Measurements from ENCODE around the gene RELN. TPM values are rescaled to one million over a fixed set of nuclear protein-coding genes. Genes with fewer than 3 reads are reported as not detected.

RELN gene
- total and polyA plus RNA-seq, 9 of the 15 experiments (the other 6 are each of a cell fraction or from before 2014, with no cell fraction given): 12.9 to 43.2 (median 18.1) TPM

DNA sequence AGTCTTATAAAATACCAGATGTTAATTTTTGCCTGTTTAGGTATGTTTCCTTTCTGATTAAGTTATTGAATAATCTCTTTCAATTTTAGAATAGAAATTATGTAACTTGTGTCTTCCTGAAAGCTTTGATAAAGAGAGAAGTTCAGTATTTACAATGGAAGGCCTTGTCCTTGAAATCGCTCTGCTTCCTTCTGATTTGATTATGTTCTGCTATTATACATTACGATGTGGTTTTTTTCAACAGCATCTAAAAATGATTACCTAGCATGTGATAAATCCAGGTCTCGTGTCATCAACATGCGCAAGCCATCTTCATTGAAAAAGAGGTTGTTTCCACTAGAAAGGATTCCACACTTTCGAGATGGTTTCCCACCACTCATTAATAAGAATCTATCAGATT lies 447.0 kb downstream of the RELN start:
- ATAC-seq (no peak), FAIRE-seq (no peak), DNase-seq (ENCODE audit: extremely low read depth in 1 of 4, low spot score in 3 of 4) (no peak)
- Histone ChIP-seq H3K9ac (ENCODE audit: insufficient read depth in 1 of 2, low read depth in 2 of 2, low read length in 2 of 2) (no peak overlapping the region), H3K27ac (ENCODE audit: extremely low read depth, low read depth, low read length) (no peak overlapping the region), H4K20me1 (replicated peaks; ENCODE audit: control insufficient read depth, insufficient read depth, low read length) (no peaks in the 10 kb centered on the region), H3K27me3 (ENCODE audit: control insufficient read depth in 2 of 2, insufficient read depth in 2 of 2, low read length in 2 of 2) (no peaks in the 10 kb centered on the region), H3K9me1 (ENCODE audit: control insufficient read depth, insufficient read depth, low read length) (no peaks in the 10 kb centered on the region), H3K36me3 (ENCODE audit: control insufficient read depth, insufficient read depth, low read length) (peaks cover 8% of the 10 kb centered on the region; the same call in 1 of the 3 replicates), H2AFZ (ENCODE audit: low read depth, low read length) (no peak overlapping the region), H3K79me2 (ENCODE audit: control insufficient read depth, insufficient read depth, low read length) (no peaks in the 10 kb centered on the region), H3K4me3 (no peak overlapping the region), H3K9me3 (replicated peaks; ENCODE audit: control insufficient read depth, insufficient read depth, low read depth, low read length) (no peaks in the 10 kb centered on the region), H3K4me1 (replicated peaks in 1 of 2; ENCODE audit: control insufficient read depth in 2 of 2, insufficient read depth in 2 of 2, low read length in 2 of 2) (peaks cover 3 to 9% of the 10 kb centered on the region in 2 experiments; a peak in 4 of 5 replicates), H3K4me2 (ENCODE audit: insufficient read depth, low read length) (no peak overlapping the region)
- no peak for TF ChIP-seq ZNF41 (CRISPR knock-in tag; conservative IDR thresholded peaks at IDR 0.05)
- intact Hi-C loops (cut with micrococcal nuclease): no loop called here
- no TSS peak for BruUV-seq (replicated peaks)
- POLR2A ChIA-PET: no interaction called here
- WGBS (ENCODE audit: insufficient coverage, low coverage, missing lambda C conversion rate): 83% methylated on average over 5 of the region's 5 CpGs
- in situ Hi-C loops (cut with MboI): no loop called here
- CTCF ChIA-PET (ENCODE audit: low intra/inter-chr PET ratio): no interaction called here

GRCh38 chr7:103541947-103542346 lies 447.5 kb downstream of the RELN start:
- no peak for ATAC-seq
- Histone ChIP-seq H3K27me3 (ENCODE audit: control insufficient read depth in 2 of 2, insufficient read depth in 2 of 2, low read length in 2 of 2) (no peaks in the 10 kb centered on the region), H3K79me2 (ENCODE audit: control insufficient read depth, insufficient read depth, low read length) (no peaks in the 10 kb centered on the region), H3K4me3 (no peak overlapping the region), H3K9me1 (ENCODE audit: control insufficient read depth, insufficient read depth, low read length) (no peaks in the 10 kb centered on the region), H3K9ac (ENCODE audit: insufficient read depth in 1 of 2, low read depth in 2 of 2, low read length in 2 of 2) (no peak overlapping the region), H3K27ac (ENCODE audit: extremely low read depth, low read depth, low read length) (no peak overlapping the region), H3K4me2 (ENCODE audit: insufficient read depth, low read length) (no peak overlapping the region), H3K9me3 (replicated peaks; ENCODE audit: control insufficient read depth, insufficient read depth, low read depth, low read length) (no peaks in the 10 kb centered on the region), H3K36me3 (ENCODE audit: control insufficient read depth, insufficient read depth, low read length) (peaks cover 7% of the 10 kb centered on the region; the same call in 1 of the 3 replicates), H4K20me1 (replicated peaks; ENCODE audit: control insufficient read depth, insufficient read depth, low read length) (no peaks in the 10 kb centered on the region), H2AFZ (ENCODE audit: low read depth, low read length) (no peak overlapping the region), H3K4me1 (replicated peaks in 1 of 2; ENCODE audit: control insufficient read depth in 2 of 2, insufficient read depth in 2 of 2, low read length in 2 of 2) (peaks cover 3 to 9% of the 10 kb centered on the region in 2 experiments; a peak in 4 of 5 replicates)
- CTCF ChIA-PET (ENCODE audit: low intra/inter-chr PET ratio): no interaction called here
- DNase-seq (ENCODE audit: extremely low read depth in 1 of 4, low spot score in 3 of 4): no peak
- no peak for TF ChIP-seq RHOXF2B (CRISPR knock-in tag; conservative IDR thresholded peaks at IDR 0.05)
- TF ChIP-seq ZEB2 (IDR thresholded peaks at IDR 0.05): no peak
- no peak for TF ChIP-seq CHD1 (IDR thresholded peaks at IDR 0.05; ENCODE audit: low read length)
- TF ChIP-seq ESRRA (IDR thresholded peaks at IDR 0.05; ENCODE audit: borderline replicate concordance, low read depth): no peak
- TF ChIP-seq ELF2 (CRISPR knock-in tag; IDR thresholded peaks at IDR 0.05): no peak
- TF ChIP-seq TEAD1 (CRISPR knock-in tag; IDR thresholded peaks at IDR 0.05): no peak
- TF ChIP-seq BCL6 (CRISPR knock-in tag; IDR thresholded peaks at IDR 0.05): no peak
- TF ChIP-seq ZFP1 (CRISPR knock-in tag; IDR thresholded peaks at IDR 0.05): no peak
- no peak for TF ChIP-seq RBM14 (IDR thresholded peaks at IDR 0.05; ENCODE audit: borderline replicate concordance, insufficient read depth, low read depth, low read length)
- TF ChIP-seq TFE3 (CRISPR knock-in tag; IDR thresholded peaks at IDR 0.05): no peak
- TF ChIP-seq HDAC6 (IDR thresholded peaks at IDR 0.05; ENCODE audit: low read depth, low read length): no peak
- TF ChIP-seq HMG20A (CRISPR knock-in tag; conservative IDR thresholded peaks at IDR 0.05): no peak
- no peak for TF ChIP-seq DMBX1 (CRISPR knock-in tag; IDR thresholded peaks at IDR 0.05; ENCODE audit: borderline replicate concordance)
- TF ChIP-seq SNAPC5 (CRISPR knock-in tag; IDR thresholded peaks at IDR 0.05): no peak
- TF ChIP-seq NUFIP1 (IDR thresholded peaks at IDR 0.05; ENCODE audit: partially characterized antibody): no peak
- intact Hi-C loops (cut with micrococcal nuclease): no loop called here
- FAIRE-seq: no peak
- no TSS peak for BruUV-seq (replicated peaks)
- in situ Hi-C loops (cut with MboI): no loop called here
- POLR2A ChIA-PET: no interaction called here
- WGBS (ENCODE audit: insufficient coverage, low coverage, missing lambda C conversion rate): 81% methylated on average over 2 of the region's 2 CpGs
